Fibroblast of lung (primary cell): ENCODE measurements around the gene LRRK1.

Source experiments
- CTCF ChIP-seq, 2 donors: IDR thresholded peaks in 1 of 2; conservative IDR thresholded peaks in 1 of 2; 1 replicate in 1 of 2; 2 replicates in 1 of 2; pipeline ENCODE4 v1.5.1; 2011 to 2012; ENCODE audit warnings: low read length in 2 of 2, control low read depth in 1 of 2, inconsistent platforms in 1 of 2, low read depth in 1 of 2, mild to moderate bottlenecking in 1 of 2
- EZH2 ChIP-seq: IDR thresholded peaks from 2 replicates; pipeline ENCODE4 v1.5.1; 2012; ENCODE audit warnings: low read length, control low read depth, mild to moderate bottlenecking; ENCODE audit errors: missing control alignments

DNA sequence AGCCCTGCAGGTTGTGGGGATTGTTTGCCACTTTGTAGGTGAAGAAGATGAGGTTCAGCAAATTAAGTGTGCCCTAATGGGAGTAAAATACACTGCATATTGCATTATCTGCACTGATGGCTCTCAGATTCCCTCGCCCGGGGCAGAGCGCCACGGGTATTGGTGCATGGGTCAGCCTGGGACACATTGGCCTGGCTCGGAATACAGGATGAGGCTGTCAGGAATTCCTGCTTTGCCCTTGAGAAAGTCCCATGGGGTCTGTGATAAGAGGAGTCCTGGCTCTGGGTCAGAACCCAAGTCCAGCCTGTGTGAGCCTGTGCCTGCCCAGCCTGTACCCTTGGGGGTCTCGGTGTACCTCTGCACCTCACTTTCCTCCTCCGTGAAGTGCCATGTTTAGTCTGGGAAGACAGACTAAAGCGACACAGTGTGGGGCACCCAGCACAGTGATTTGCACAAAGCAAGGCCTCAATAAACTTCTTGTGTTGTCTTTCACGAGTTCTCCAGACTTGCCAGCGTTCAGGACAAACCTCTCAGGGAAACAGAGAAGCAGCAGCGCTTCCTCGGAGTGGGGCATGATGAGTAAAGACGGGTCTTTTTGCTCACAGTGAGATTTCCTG lies 107.6 kb downstream of the LRRK1 start:
- TF ChIP-seq CTCF (conservative IDR thresholded peaks at IDR 0.05 in 1 of 2, IDR thresholded peaks at IDR 0.05 in 1 of 2; ENCODE audit: low read depth in 1 of 2, low read length in 2 of 2) (no peak), EZH2 (no peak)
